ENCODE results near the gene GARRE1.
"Not testable (repeated sequence)": the region's sequence is repeated elsewhere in the genome, so short reads cannot be mapped to it uniquely, and the experiment has no call there.

DNA sequence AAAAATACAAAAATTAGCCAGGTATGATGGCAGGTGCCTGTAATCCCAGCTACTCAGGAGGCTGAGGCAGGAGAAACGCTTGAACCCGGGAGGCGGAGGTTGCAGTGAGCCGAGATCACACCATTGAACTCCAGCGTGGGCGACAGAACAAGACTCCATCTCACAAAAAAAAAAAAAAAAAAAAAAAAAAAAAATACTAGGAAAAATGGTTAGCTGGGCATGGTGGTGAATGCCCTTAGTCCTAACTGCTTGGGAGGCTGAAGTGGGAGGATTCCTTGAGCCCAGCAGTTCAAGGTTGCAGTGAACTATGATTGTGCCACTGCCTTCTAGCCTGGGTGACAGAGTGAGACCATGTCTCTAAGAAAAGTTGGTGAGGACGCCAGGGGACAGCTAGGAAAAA is 49.0 kb upstream of the GARRE1 start:
- not testable (repeated sequence) for TF ChIP-seq STAT5B (CRISPR knock-in tag; IDR thresholded peaks at IDR 0.05); CHCHD3 (CRISPR knock-in tag; IDR thresholded peaks at IDR 0.05); PHF20 (CRISPR knock-in tag; IDR thresholded peaks at IDR 0.05); ZNF282 (IDR thresholded peaks at IDR 0.05; ENCODE audit: partially characterized antibody); ZBTB7A (CRISPR knock-in tag; IDR thresholded peaks at IDR 0.05); NFE2L1 (CRISPR knock-in tag; IDR thresholded peaks at IDR 0.05; ENCODE audit: borderline replicate concordance); SUZ12 (IDR thresholded peaks at IDR 0.05; ENCODE audit: low read depth, low read length); NR2F2 (IDR thresholded peaks at IDR 0.05; ENCODE audit: borderline replicate concordance, low read depth); MYC (CRISPR knock-in tag; IDR thresholded peaks at IDR 0.05; ENCODE audit: borderline replicate concordance)
- TF ChIP-seq, protein P1, sequence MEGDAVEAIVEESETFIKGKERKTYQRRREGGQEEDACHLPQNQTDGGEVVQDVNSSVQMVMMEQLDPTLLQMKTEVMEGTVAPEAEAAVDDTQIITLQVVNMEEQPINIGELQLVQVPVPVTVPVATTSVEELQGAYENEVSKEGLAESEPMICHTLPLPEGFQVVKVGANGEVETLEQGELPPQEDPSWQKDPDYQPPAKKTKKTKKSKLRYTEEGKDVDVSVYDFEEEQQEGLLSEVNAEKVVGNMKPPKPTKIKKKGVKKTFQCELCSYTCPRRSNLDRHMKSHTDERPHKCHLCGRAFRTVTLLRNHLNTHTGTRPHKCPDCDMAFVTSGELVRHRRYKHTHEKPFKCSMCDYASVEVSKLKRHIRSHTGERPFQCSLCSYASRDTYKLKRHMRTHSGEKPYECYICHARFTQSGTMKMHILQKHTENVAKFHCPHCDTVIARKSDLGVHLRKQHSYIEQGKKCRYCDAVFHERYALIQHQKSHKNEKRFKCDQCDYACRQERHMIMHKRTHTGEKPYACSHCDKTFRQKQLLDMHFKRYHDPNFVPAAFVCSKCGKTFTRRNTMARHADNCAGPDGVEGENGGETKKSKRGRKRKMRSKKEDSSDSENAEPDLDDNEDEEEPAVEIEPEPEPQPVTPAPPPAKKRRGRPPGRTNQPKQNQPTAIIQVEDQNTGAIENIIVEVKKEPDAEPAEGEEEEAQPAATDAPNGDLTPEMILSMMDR (CRISPR knock-in tag; IDR thresholded peaks at IDR 0.05) = not testable (repeated sequence)
- TF ChIP-seq, protein P2, sequence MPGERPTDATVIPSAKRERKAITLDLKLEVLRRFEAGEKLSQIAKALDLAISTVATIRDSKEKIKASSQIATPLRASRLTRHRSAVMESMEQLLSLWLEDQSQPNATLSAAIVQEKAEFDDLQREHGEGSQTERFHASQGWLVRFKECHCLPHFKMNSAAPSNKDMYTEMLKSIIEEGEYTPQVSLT (CRISPR knock-in tag; IDR thresholded peaks at IDR 0.05; ENCODE audit: borderline replicate concordance, low read depth) = not testable (repeated sequence)
- TF ChIP-seq, protein P3, sequence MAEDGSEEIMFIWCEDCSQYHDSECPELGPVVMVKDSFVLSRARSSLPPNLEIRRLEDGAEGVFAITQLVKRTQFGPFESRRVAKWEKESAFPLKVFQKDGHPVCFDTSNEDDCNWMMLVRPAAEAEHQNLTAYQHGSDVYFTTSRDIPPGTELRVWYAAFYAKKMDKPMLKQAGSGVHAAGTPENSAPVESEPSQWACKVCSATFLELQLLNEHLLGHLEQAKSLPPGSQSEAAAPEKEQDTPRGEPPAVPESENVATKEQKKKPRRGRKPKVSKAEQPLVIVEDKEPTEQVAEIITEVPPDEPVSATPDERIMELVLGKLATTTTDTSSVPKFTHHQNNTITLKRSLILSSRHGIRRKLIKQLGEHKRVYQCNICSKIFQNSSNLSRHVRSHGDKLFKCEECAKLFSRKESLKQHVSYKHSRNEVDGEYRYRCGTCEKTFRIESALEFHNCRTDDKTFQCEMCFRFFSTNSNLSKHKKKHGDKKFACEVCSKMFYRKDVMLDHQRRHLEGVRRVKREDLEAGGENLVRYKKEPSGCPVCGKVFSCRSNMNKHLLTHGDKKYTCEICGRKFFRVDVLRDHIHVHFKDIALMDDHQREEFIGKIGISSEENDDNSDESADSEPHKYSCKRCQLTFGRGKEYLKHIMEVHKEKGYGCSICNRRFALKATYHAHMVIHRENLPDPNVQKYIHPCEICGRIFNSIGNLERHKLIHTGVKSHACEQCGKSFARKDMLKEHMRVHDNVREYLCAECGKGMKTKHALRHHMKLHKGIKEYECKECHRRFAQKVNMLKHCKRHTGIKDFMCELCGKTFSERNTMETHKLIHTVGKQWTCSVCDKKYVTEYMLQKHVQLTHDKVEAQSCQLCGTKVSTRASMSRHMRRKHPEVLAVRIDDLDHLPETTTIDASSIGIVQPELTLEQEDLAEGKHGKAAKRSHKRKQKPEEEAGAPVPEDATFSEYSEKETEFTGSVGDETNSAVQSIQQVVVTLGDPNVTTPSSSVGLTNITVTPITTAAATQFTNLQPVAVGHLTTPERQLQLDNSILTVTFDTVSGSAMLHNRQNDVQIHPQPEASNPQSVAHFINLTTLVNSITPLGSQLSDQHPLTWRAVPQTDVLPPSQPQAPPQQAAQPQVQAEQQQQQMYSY (CRISPR knock-in tag; IDR thresholded peaks at IDR 0.05) = not testable (repeated sequence)
